Activated CD4-positive, CD25-positive, alpha-beta regulatory T cell treated with anti-CD3 and anti-CD28 coated beads, Interleukin-2, amount 50 U/mL, for 16 hours (primary cell): Measurements from ENCODE around the gene RALGPS1.

ENCODE experiments used
- DNase-seq: peaks from one replicate; pipeline ENCODE4 v3.0.0-alpha.2; 2020; ENCODE audit warnings: low read depth, low spot score

The RALGPS1 gene

GRCh38 chr9:127205952-127206351 lies 291.4 kb downstream of the RALGPS1 start:
- DNase-seq: no peak

GRCh38 chr9:127206666-127207065 lies 292.1 kb downstream of the RALGPS1 start:
- no peak for DNase-seq

- no peak for DNase-seq
These were observed 293.3 kb downstream of the RALGPS1 start for GRCh38 chr9:127207734-127208410.

- DNase-seq: no peak
These were observed 293.8 kb downstream of the RALGPS1 start for GRCh38 chr9:127208416-127208815.

- DNase-seq: no peak
These were observed 294.6 kb downstream of the RALGPS1 start for GRCh38 chr9:127209220-127209619.

- no peak for DNase-seq
These were observed 295.5 kb downstream of the RALGPS1 start for GRCh38 chr9:127209948-127210640.

- DNase-seq: no peak
These were observed 296.5 kb downstream of the RALGPS1 start for GRCh38 chr9:127210851-127211730.

GRCh38 chr9:127211983-127212382 lies 297.4 kb downstream of the RALGPS1 start:
- DNase-seq: no peak

GRCh38 chr9:127212453-127212852 lies 297.9 kb downstream of the RALGPS1 start:
- DNase-seq: no peak

GRCh38 chr9:127213859-127214258 lies 299.3 kb downstream of the RALGPS1 start:
- DNase-seq: no peak

GRCh38 chr9:127214421-127215267 lies 300.1 kb downstream of the RALGPS1 start:
- peak; percentile 41 for DNase-seq

GRCh38 chr9:127215268-127216209 lies 301.0 kb downstream of the RALGPS1 start:
- DNase-seq: no peak

- no peak for DNase-seq
These were observed 301.8 kb downstream of the RALGPS1 start for GRCh38 chr9:127216210-127216887.

GRCh38 chr9:127216888-127217217 lies 302.3 kb downstream of the RALGPS1 start:
- no peak for DNase-seq

GRCh38 chr9:127218818-127219217 lies 304.2 kb downstream of the RALGPS1 start:
- no peak for DNase-seq

- no peak for DNase-seq
These were observed 304.9 kb downstream of the RALGPS1 start for GRCh38 chr9:127219520-127219919.

- DNase-seq: no peak
These were observed 307.1 kb downstream of the RALGPS1 start for GRCh38 chr9:127221695-127222094.

GRCh38 chr9:127222388-127223095 lies 308.0 kb downstream of the RALGPS1 start:
- no peak for DNase-seq

GRCh38 chr9:127223266-127223665 lies 308.7 kb downstream of the RALGPS1 start:
- DNase-seq: no peak
